B cell (primary cell): Measurements from ENCODE around the gene NUDCD3. TPM values are rescaled to one million over a fixed set of nuclear protein-coding genes. Genes with fewer than 3 reads are reported as not detected.

ENCODE experiments used
- ATAC-seq: fragments of 200-7000 bp; cut with Tn5 transposase; one replicate; pipeline ENCODE4 v1.10.0; 2021; ENCODE audit warnings: low read depth, mild to moderate bottlenecking, moderate number of reproducible peaks, moderate library complexity
- CTCF ChIA-PET: fragments of 350-600 bp; sonication (Branson Sonifier 250); formaldehyde crosslinking; loops from one replicate; lab custom pipeline; 2021; ENCODE audit warnings: antibody characterized with exemption, inconsistent platforms; lab: Charles Lee
- POLR2A ChIA-PET: fragments of 350-600 bp; sonication (Branson Sonifier 250); formaldehyde crosslinking; loops from one replicate; lab custom pipeline; 2021; ENCODE audit warnings: antibody characterized with exemption; lab: Charles Lee
- DNase-seq: peaks from one replicate; pipeline ENCODE4 v3.0.0; 2013
- H2AFZ ChIP-seq: 2 replicates; pipeline ENCODE4 v1.6.1; 2012; ENCODE audit warnings: mild to moderate bottlenecking, low read depth, low read length; ENCODE audit not compliant: insufficient read depth, poor library complexity, severe bottlenecking
- H3K27ac ChIP-seq, 2 donors: 1 replicate in 1 of 2; 2 replicates in 1 of 2; pipeline ENCODE4 v1.5.1; 2012 to 2013; ENCODE audit warnings: low read length in 2 of 2, mild to moderate bottlenecking in 2 of 2, moderate library complexity in 1 of 2
- H3K27me3 ChIP-seq, 4 experiments: fragments of 200-600 bp in 1 of 4; sonication (generic) in 1 of 4; replicated peaks in 1 of 4; 1 replicate in 2 of 4; 2 replicates in 2 of 4; pipeline versions ENCODE4 v1.6.1 to v1.7.0; 2013 to 2016; ENCODE audit warnings: low read length in 3 of 4, mild to moderate bottlenecking in 2 of 4, mixed read lengths in 1 of 4, moderate library complexity in 1 of 4; ENCODE audit not compliant: insufficient read depth in 4 of 4, control insufficient read depth in 3 of 4; ENCODE audit errors: control extremely low read depth in 1 of 4
- H3K36me3 ChIP-seq, 2 experiments: replicated peaks in 1 of 2; 1 replicate in 1 of 2; 2 replicates in 1 of 2; pipeline versions ENCODE4 v1.6.1 to v1.7.1; 2013; ENCODE audit warnings: low read length in 1 of 2; ENCODE audit not compliant: insufficient read depth in 2 of 2, control insufficient read depth in 1 of 2; ENCODE audit errors: control extremely low read depth in 1 of 2, extremely low read depth in 1 of 2
- H3K4me1 ChIP-seq, 2 donors: fragments of 200-600 bp in 1 of 2; sonication (generic) in 1 of 2; 1 replicate in 1 of 2; 2 replicates in 1 of 2; pipeline versions ENCODE4 v1.5.1 to v1.6.1; 2013 to 2017; ENCODE audit warnings: low read length in 2 of 2; ENCODE audit not compliant: control insufficient read depth in 2 of 2, insufficient read depth in 2 of 2
- H3K4me2 ChIP-seq: replicated peaks from 2 replicates; pipeline ENCODE3; 2012; ENCODE audit warnings: mild to moderate bottlenecking, low read depth, low read length; ENCODE audit not compliant: poor library complexity, severe bottlenecking
- H3K4me3 ChIP-seq, 5 experiments: fragments of 200-600 bp in 1 of 5; sonication (generic) in 1 of 5; 1 replicate in 3 of 5; 2 replicates in 2 of 5; pipeline versions ENCODE4 v1.5.1 to v1.7.0; 2011 to 2016; ENCODE audit warnings: low read length in 4 of 5, mild to moderate bottlenecking in 4 of 5, low read depth in 2 of 5, control low read depth in 1 of 5, moderate library complexity in 1 of 5; ENCODE audit not compliant: insufficient read depth in 1 of 5; ENCODE audit errors: control extremely low read depth in 1 of 5, extremely low read depth in 1 of 5
- H3K79me2 ChIP-seq: fragments of 200-600 bp; sonication (generic); one replicate; pipeline ENCODE4 v1.6.0; 2016; ENCODE audit warnings: low read length; ENCODE audit not compliant: control insufficient read depth, insufficient read depth
- H3K9ac ChIP-seq: fragments of 200-600 bp; sonication (generic); 2 replicates; pipeline ENCODE4 v1.6.1; 2017; ENCODE audit warnings: mild to moderate bottlenecking, low read length, moderate library complexity
- H3K9me3 ChIP-seq, 3 donors: one replicate each; pipeline versions ENCODE4 v1.6.1 to v1.7.1; 2013; ENCODE audit warnings: low read length in 2 of 3; ENCODE audit not compliant: control insufficient read depth in 2 of 3, insufficient read depth in 1 of 3; ENCODE audit errors: control extremely low read depth in 1 of 3
- H4K20me1 ChIP-seq: 2 replicates; pipeline ENCODE4 v1.6.0; 2012; ENCODE audit warnings: mild to moderate bottlenecking, low read length; ENCODE audit not compliant: insufficient read depth, control insufficient read depth, poor library complexity, severe bottlenecking
- H3K27ac Mint-ChIP-seq: one replicate; pipeline ENCODE4 v1.8.0; 2021; ENCODE audit warnings: mixed read lengths
- H3K27me3 Mint-ChIP-seq: one replicate; pipeline ENCODE4 v1.8.0; 2021; ENCODE audit warnings: mixed read lengths
- H3K4me1 Mint-ChIP-seq: one replicate; pipeline ENCODE4 v1.8.0; 2021; ENCODE audit warnings: mixed read lengths
- H3K4me3 Mint-ChIP-seq: one replicate; pipeline ENCODE4 v1.8.0; 2021; ENCODE audit warnings: mixed read lengths
- H3K9me3 Mint-ChIP-seq: one replicate; pipeline ENCODE4 v1.8.0; 2022; ENCODE audit warnings: mixed read lengths; ENCODE audit not compliant: insufficient read depth
- EZH2 ChIP-seq: IDR thresholded peaks from 2 replicates; pipeline ENCODE4 v1.6.1; 2012; ENCODE audit warnings: borderline replicate concordance, low read depth, mild to moderate bottlenecking, moderate library complexity, low read length; ENCODE audit not compliant: insufficient read depth, poor library complexity, severe bottlenecking
- WGBS: methylation state at CpG from one replicate; pipeline ENCODE4 v1.1.5; 2013; ENCODE audit warnings: missing lambda C conversion rate; ENCODE audit not compliant: insufficient coverage; 5-methylcytosine and 5-hydroxymethylcytosine counted together
- intact Hi-C: fragments of 100-400 bp; cut with micrococcal nuclease; formaldehyde crosslinking; loops from one replicate; pipeline ENCODE4 v1.10.0; 2022
- polyA plus RNA-seq: library from polyadenylated mRNA; depleted of rRNA; stranded (reverse); fragments of >200 nt; gene quantifications from 2 replicates; pipeline ENCODE4 v1.2.3, GENCODE V29; 2012
- total RNA-seq, 2 donors: library from RNA; stranded (reverse); fragments of 120-200 nt in 1 of 2; gene quantifications; 1 replicate in 1 of 2; 2 replicates in 1 of 2; pipeline versions ENCODE4 v1.2.3 to v1.2.4, GENCODE V29; 2013 to 2022
- TF ChIP-seq, protein P1 (sequence below): fragments of 200-600 bp; IDR thresholded peaks from one replicate; pipeline ENCODE4 v1.8.0; 2022; ENCODE audit warnings: antibody characterized with exemption, mild to moderate bottlenecking

NUDCD3 gene
- total and polyA plus RNA-seq, 2 donors (not counting 1 experiment from before 2014, with no cell fraction given) = 29.8 to 101 TPM

DNA sequence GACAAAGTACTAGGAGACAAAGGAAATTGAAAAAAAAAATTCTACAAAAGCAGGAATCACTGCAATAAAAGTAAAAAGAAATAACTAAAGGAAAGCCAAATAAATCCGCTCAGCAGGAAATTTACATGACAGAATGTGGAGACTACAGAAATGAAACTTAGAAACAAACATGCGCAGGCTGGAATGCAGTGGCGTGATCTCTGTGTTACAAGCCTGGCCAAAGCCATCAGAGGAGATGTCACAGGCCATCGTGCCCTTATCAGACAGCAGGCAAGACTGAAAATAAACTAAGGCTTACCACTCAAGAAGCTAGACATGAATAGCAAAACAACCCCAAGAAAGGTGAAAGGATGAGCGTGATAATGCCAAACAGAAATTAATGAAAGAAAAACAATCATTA is 158.8 kb downstream of the NUDCD3 start:
- H3K9me3 ChIP-seq = peaks cover 0 to 18% (median 3%) of the 10 kb centered on the region in 3 donors
- peaks cover 0 to 15% (median 2%) of the 10 kb centered on the region in 4 experiments for H3K27me3 ChIP-seq
- no peak for ATAC-seq
- Mint-ChIP-seq H3K27me3 (peaks cover 6% of the 10 kb centered on the region), H3K4me1 (peaks cover 4% of the 10 kb centered on the region), H3K27ac (no peak overlapping the region), H3K9me3 (peaks cover 10% of the 10 kb centered on the region), H3K4me3 (no peak overlapping the region)
- H3K79me2 ChIP-seq = no peaks in the 10 kb centered on the region
- no peak overlapping the region for H3K4me2 ChIP-seq
- intact Hi-C loops = no loop called here
- H3K9ac ChIP-seq = no peak overlapping the region
- H3K27ac ChIP-seq = no peak overlapping the region
- H4K20me1 ChIP-seq = no peaks in the 10 kb centered on the region
- no peak for TF ChIP-seq EZH2
- TF ChIP-seq, protein P1, sequence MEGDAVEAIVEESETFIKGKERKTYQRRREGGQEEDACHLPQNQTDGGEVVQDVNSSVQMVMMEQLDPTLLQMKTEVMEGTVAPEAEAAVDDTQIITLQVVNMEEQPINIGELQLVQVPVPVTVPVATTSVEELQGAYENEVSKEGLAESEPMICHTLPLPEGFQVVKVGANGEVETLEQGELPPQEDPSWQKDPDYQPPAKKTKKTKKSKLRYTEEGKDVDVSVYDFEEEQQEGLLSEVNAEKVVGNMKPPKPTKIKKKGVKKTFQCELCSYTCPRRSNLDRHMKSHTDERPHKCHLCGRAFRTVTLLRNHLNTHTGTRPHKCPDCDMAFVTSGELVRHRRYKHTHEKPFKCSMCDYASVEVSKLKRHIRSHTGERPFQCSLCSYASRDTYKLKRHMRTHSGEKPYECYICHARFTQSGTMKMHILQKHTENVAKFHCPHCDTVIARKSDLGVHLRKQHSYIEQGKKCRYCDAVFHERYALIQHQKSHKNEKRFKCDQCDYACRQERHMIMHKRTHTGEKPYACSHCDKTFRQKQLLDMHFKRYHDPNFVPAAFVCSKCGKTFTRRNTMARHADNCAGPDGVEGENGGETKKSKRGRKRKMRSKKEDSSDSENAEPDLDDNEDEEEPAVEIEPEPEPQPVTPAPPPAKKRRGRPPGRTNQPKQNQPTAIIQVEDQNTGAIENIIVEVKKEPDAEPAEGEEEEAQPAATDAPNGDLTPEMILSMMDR = no peak
- H2AFZ ChIP-seq = no peak overlapping the region
- H3K36me3 ChIP-seq = no peaks in the 10 kb centered on the region
- H3K4me3 ChIP-seq = no peak overlapping the region
- POLR2A ChIA-PET = no interaction called here
- CTCF ChIA-PET = no interaction called here
- WGBS = 94% methylated on average over 2 of the region's 5 CpGs
- no peaks in the 10 kb centered on the region for H3K4me1 ChIP-seq
- DNase-seq = no peak

DNA sequence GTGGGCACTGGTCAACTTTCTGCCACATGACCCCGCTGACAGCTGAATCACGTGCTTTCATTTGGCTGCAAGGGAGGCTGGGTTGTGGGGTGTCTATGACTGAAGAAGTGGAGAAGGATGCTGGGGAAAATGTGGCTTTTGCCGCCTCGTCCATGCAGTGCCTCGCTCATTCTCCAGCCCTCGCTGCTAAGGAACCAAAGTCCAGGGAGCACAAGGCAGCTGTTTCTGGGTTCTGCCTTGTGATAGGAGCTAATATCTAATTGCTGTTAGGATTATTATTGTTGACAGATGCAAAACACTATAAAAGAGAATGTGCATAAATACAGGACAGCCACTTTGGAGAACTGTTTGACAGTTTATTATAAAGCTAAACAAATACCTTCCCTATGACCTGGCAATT is 160.1 kb downstream of the NUDCD3 start:
- intact Hi-C loops = no loop called here
- DNase-seq (no peak), ATAC-seq (no peak)
- WGBS = 90% methylated on average over 6 of the region's 6 CpGs
- Histone ChIP-seq H3K27ac (no peak overlapping the region), H2AFZ (no peak overlapping the region), H3K4me3 (no peak overlapping the region), H3K36me3 (no peaks in the 10 kb centered on the region), H4K20me1 (no peaks in the 10 kb centered on the region), H3K9me3 (peaks cover 0 to 8% (median 0%) of the 10 kb centered on the region in 3 donors), H3K9ac (no peak overlapping the region), H3K4me1 (peaks cover 3% of the 10 kb centered on the region in 2 donors), H3K27me3 (peaks cover 0 to 25% (median 5%) of the 10 kb centered on the region in 4 experiments), H3K4me2 (no peak overlapping the region), H3K79me2 (no peaks in the 10 kb centered on the region)
- Mint-ChIP-seq H3K27me3 (peaks cover 16% of the 10 kb centered on the region), H3K4me3 (no peak overlapping the region), H3K27ac (no peak overlapping the region), H3K4me1 (peaks cover 11% of the 10 kb centered on the region), H3K9me3 (peaks cover 3% of the 10 kb centered on the region)
- CTCF ChIA-PET = no interaction called here
- POLR2A ChIA-PET = no interaction called here
- TF ChIP-seq EZH2 = no peak
- TF ChIP-seq, protein P1 = no peak
